ENCODE data around the gene ALPI.

The ALPI gene

GRCh38 chr2:232465061-232465460 lies 9.1 kb downstream of the ALPI start:
- peak; percentile 26 for DNase-seq

GRCh38 chr2:232466221-232466620 lies 10.3 kb downstream of the ALPI start:
- no peak for DNase-seq

- DNase-seq: peak; percentile 26
Measured at GRCh38 chr2:232473467-232473890, 17.5 kb downstream of the ALPI start.

DNA sequence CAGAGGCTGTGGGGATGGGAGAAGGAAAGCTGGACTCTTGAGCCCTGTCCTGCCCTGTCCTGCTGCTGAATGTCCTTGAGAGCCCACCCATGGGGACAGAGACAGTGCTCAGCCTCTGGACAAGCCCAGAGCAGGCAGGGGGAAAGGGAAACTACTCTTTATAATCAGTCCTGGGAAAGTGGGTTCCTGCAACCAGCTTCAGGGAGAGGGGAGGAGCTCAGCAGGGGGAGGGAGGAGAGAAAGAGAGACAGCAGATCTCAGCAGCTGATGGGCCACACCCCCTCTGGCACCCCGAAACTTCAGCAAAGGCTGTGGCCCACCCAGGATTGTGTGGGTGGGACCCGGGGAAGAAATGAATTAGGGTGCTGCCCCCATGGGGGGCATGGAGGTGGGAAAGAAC lies 20.1 kb downstream of the ALPI start:
- DNase-seq: peak; percentile 22

DNA sequence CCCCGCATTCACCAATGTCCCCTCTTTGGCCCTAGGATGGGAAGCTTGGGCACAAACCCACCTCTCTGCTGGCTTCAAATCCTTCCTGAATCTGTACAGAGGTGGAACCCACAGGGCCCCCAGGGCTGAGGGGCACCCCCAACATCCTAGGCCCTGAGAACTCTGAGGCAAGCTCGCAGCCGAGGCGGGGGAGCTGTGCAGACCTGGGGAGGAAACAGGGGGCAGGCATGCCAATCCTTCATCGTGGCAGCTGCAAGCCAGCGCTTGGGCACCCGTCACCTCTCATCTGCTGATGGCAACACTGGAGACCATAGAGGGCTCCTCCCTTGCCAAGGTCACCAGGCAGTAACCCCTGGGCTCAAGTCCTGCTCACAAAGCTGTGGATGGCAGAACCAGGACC lies 20.8 kb downstream of the ALPI start:
- peak; percentile 32 for DNase-seq

DNA sequence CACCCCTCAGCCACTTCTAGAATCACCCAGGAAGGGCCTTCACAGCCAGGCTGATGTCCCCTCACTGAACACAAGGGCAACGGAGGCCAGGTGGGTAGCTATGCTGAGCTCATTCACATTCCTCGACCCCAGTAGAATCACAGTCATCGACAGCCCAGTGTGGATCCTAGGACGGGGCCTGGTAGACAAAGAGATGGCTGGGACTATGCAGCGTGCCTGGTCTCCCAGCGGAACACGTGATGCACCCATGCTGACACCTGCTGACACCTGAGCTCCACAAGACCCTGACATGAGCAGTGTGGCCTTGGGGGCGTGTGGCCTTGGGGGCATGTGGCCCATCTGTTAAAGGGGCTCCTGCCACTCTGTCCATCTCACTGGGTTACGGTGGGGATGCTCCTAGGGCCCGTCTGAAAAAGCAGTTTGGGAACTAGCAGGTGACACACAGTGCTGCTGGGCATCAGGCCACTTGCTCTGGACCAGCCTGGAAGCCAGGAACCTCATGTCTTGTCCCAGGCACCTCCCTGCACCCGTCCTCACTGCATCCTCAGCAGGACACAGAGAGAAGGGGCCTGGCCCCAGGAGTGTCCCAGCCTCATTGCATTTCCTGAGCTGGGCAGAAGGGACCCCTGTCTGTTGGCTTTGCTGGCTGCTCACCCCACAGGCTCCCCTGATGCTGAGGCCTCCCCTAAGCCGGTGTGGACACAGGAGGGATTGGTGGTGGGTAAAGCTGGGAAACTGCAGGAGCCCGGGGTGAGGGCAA lies 22.0 kb downstream of the ALPI start:
- peak; percentile 32 for DNase-seq

DNA sequence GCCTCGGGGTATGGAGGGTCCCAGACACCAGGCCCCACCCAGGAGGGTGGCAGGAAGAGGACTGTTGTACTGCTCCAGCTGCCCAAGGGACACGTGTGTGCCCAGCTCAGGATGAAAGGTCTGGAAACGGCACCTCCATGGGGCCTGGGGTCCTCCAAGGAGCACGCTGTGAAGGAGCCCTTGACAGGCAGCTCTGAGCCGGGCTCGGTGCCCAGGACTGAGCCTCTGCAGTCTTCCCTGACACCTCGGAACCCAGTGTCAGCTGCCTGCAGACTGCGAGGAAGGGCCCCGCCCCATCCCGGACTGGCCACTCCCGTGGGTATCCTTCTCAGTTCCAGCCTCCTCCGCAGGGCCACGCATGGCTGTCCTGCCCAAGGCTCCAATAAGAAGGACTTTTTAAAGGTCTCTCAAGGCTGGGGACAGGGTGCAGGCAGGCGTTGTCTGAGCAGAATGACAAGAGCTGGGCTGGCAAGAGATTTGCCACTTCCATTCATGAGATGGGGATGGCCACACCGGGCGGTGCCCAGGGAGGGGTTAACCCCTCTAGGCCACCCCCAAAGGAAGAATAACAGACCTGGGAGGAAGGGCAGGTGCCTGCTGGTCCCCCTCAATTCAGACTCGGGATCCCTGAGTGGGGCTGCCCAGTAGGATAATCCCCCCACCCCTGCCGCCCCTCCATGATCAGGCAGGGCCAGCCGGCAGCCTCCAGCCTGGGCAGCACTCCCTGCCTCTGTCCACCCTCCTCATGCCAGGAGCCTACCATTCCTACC lies 22.8 kb downstream of the ALPI start:
- peak; percentile 44 for DNase-seq

GRCh38 chr2:232479341-232480200 lies 23.6 kb downstream of the ALPI start:
- peak; percentile 43 for DNase-seq

- peak; percentile 36 for DNase-seq
Measured at GRCh38 chr2:232480201-232481190, 24.5 kb downstream of the ALPI start.

GRCh38 chr2:232481322-232482140 lies 25.6 kb downstream of the ALPI start:
- peak; percentile 33 for DNase-seq

DNA sequence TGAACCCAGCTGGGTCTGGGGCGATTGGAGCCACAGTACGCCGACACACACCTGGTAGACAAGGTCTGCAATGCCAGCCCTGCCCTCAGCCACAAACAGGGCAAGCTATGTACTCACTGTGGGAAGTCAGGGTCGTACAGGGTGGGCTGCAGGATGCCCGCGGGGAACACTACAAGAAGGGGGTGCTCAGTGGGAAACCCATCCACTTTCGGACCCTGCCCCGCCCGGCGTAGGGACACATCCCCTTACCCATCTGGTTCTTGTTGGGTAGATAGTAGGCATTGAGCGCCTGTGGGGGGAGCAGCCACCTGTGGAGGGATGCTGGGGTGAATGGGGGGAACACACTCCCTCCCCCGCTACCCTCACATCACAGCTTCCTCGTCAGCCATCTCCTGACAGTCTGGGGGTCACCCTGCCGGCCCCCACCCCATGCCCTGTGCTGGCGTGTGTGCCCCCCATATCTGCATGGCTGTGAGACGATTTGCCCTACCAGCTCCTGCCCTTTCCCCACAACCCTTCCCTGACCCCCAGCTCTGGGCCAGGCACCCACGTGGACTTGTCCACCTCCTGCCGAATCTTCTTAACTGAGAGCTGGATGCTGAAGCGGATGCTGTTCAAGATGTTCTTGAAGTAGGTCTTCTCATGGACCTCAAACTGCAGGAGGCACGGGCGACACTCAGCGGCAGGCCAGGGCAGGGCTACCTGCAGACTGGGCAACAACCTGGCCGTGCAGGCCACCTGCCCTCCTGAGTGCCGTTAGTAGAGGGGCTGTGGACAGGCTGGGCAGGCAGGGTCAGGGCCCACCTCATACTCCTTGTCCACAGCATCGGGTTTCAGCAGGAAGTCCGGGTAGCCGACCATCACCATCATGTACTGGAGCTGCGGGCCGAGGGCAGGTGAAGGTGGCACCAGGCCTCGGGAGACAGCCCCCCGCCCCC lies 26.6 kb downstream of the ALPI start:
- DNase-seq: no peak

DNA sequence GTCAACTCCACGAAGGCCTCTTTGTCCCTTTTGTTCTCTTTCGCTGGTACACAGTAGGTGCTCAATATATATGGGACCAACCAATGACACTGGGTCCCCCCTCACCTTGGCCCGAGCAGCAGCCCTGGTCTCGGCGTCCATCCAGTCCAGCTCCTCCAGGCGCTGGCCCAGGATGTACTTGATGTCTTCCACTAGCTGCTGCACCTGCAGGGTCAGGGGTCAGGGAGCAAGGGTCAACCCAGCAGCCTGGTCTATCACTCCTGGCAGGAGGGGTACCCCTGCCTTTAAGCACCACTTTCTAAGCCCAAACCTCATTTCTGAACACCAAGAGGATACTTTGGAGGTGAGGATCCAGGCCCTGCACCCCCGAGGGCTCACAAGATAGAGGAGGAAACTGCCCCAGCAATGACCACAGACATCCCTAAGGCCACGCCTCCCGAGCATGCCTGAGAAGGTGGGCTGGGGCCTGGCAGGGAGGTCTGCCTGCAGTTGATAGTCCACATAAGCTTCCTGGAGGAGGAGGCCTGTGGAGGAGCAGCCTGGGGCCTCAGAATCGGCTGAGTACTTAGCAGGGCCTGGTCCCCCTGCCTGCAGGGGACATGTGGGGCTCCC lies 27.5 kb downstream of the ALPI start:
- peak; percentile 28 for DNase-seq

GRCh38 chr2:232483923-232484627 lies 28.1 kb downstream of the ALPI start:
- peak; percentile 30 for DNase-seq

GRCh38 chr2:232484628-232485347 lies 28.8 kb downstream of the ALPI start:
- DNase-seq: peak; percentile 49

- DNase-seq: peak; percentile 49
Measured at GRCh38 chr2:232485348-232485756, 29.4 kb downstream of the ALPI start.

GRCh38 chr2:232485757-232486557 lies 30.0 kb downstream of the ALPI start:
- peak; percentile 48 for DNase-seq
